Measurements from ENCODE around the gene NEUROG2. TPM values are rescaled to one million over a fixed set of nuclear protein-coding genes. Genes with fewer than 3 reads are reported as not detected.
A peak's percentile ranks its signal among the peaks of the same experiment; 100 is the strongest.
"Not testable (repeated sequence)": the region's sequence is repeated elsewhere in the genome, so short reads cannot be mapped to it uniquely, and the experiment has no call there.

NEUROG2 gene
- total RNA-seq, 2 experiments from 2014 or later, result 0.11 TPM; not detected in 1

DNA sequence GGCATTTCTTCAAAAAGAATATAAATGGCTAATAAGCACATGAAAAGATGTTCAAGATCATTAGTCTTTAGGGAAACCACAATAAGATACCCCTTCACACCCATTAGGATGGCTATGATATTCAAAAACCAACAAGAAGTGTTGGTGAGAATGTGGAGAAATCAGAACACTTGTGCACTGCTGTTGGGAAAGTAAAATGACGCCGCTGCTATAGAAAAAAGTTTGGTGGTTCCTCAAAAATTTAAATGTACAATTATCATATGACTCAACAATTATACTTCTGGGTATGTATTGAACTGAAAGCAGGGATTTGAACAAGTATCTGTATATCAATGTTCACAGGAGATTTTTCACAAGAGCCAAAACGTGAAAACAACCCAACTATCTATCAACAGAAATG, 29.4 kb upstream of the NEUROG2 start:
- no peak for ATAC-seq
- H3K4me3 Mint-ChIP-seq, result no peak overlapping the region

DNA sequence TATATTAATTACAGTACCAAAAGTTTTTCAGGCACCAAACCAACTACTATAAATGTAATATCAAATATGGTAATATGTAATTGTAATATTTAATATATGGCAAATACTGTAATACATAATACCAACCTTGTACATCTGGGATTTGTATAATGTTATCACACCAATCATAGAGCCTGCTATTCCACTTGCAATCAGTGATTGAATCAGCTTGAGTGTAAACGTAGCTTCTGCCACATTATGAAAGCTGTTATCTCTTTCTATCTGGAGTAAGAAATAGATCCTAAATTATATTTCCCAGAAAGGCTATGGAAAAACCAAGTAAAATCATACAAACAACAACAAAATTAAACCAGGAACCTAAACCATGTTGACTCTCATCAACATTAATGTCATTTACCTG, 24.7 kb upstream of the NEUROG2 start:
- H3K27me3 Mint-ChIP-seq, result no peaks in the 10 kb centered on the region
- ChIA-PET CTCF (interaction anchor here (0.8 to 1.2 kb wide), 4 partner anchors 9 to 222 kb away, joined by 3 to 6 read pairs (median 3); no protein-coding TSS in a partner anchor), POLR2A (no interaction called here)
- intact Hi-C loops (cut with DNase I, micrococcal nuclease), result no loop called here
- DNase-seq (no peak), ATAC-seq (no peak)
- H3K4me3 Mint-ChIP-seq, result no peak overlapping the region
- no peak overlapping the region for H3K27ac Mint-ChIP-seq
- H3K9me3 Mint-ChIP-seq (ENCODE audit: low read depth), result no peaks in the 10 kb centered on the region
- H3K36me3 Mint-ChIP-seq (ENCODE audit: low read depth), result peaks cover 10% of the 10 kb centered on the region
- H3K4me1 Mint-ChIP-seq, result no peaks in the 10 kb centered on the region

More for the DNA sequence above, 29.4 kb upstream of the NEUROG2 start:
- intact Hi-C loops (cut with DNase I, micrococcal nuclease), result no loop called here
- H3K27ac Mint-ChIP-seq, result no peak overlapping the region
- H3K9me3 Mint-ChIP-seq (ENCODE audit: low read depth), result no peaks in the 10 kb centered on the region
- no peaks in the 10 kb centered on the region for H3K4me1 Mint-ChIP-seq
- POLR2A ChIA-PET, result no interaction called here
- CTCF ChIA-PET, result no interaction called here
- DNase-seq, result no peak
- H3K27me3 Mint-ChIP-seq, result no peaks in the 10 kb centered on the region
- H3K36me3 Mint-ChIP-seq (ENCODE audit: low read depth), result peaks cover 4% of the 10 kb centered on the region

DNA sequence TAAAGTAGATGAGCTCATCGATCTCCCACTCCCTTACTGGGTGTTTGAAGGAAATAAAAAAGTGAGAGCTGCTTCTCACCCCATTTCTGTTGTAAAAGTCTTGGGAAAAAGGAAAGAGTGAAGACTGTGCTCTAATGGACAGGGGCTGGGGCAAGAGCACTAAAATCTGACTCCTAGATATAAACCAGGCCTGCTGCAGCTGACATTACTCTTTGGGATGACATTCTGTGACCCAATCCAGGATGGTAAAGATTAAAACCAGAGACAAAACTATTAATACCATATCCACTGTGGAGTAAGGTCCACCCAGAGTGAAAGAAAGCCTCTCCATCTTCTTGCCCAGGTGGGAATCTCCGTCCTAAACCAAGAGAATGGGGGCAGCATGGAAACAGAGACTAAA, 20.1 kb upstream of the NEUROG2 start:
- no peak for DNase-seq
- peaks cover 4% of the 10 kb centered on the region for H3K27me3 Mint-ChIP-seq
- H3K27ac Mint-ChIP-seq, result no peak overlapping the region
- no peak for ATAC-seq
- no peaks in the 10 kb centered on the region for H3K4me1 Mint-ChIP-seq
- ChIA-PET POLR2A (no interaction called here), CTCF (interaction anchor here (0.6 to 3.7 kb wide), 2 partner anchors 12 to 73 kb away, joined by 3 to 20 read pairs; no protein-coding TSS in a partner anchor)
- H3K4me3 Mint-ChIP-seq, result no peak overlapping the region
- peaks cover 8% of the 10 kb centered on the region for H3K36me3 Mint-ChIP-seq (ENCODE audit: low read depth)
- no peaks in the 10 kb centered on the region for H3K9me3 Mint-ChIP-seq (ENCODE audit: low read depth)
- intact Hi-C loops (cut with DNase I, micrococcal nuclease), result no loop called here

DNA sequence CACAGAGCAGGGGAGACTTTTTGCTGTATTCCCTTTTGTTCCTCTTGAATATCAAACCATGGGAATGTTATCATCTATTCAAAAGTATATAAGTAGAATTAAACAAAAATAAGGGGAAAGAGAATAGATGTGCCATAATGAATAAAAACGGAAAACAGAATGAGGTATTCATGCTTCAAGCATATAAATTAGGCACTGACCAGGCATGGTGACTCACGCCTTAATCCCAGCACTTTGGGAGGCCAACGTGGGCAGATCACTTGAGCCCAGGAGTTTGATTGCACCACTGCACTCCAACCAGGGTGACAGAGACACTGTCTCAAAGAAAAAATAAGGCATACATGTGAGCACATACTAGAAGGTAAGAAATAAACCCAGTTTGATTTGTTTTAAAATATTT, 16.3 kb upstream of the NEUROG2 start:
- Mint-ChIP-seq H3K9me3 (ENCODE audit: low read depth) (no peaks in the 10 kb centered on the region), H3K27ac (no peak overlapping the region), H3K4me1 (no peaks in the 10 kb centered on the region), H3K4me3 (no peak overlapping the region), H3K27me3 (peaks cover 10% of the 10 kb centered on the region), H3K36me3 (ENCODE audit: low read depth) (no peaks in the 10 kb centered on the region)
- POLR2A ChIA-PET, result no interaction called here
- intact Hi-C loops (cut with DNase I, micrococcal nuclease), result no loop called here
- ATAC-seq, result no peak
- CTCF ChIA-PET, result interaction anchor here (0.8 to 1.4 kb wide), 4 partner anchors 8 to 419 kb away, joined by 3 to 6 read pairs (median 4); no protein-coding TSS in a partner anchor
- DNase-seq, result no peak

DNA sequence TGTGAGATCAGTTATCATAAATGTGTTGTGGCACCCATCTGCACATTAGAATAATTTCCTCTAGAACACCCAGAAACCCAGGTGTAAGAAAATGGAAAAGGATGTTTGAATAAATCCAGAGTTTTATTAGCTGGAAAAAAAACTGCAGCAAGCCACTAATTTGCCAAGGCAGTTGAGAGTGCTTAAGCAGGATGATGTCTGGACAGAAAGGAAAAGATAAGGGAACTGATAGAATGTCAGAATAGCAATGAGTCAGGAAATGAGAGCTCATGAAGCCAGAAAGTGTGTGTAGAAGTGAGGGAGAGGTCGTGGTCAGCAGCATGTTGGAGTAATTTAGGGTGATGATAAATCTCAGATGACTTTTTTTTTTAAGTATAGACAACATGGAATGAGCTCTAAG, 15.2 kb upstream of the NEUROG2 start:
- ATAC-seq (no peak), DNase-seq (no peak)
- CTCF ChIA-PET, result interaction anchor here (0.8 to 1.4 kb wide), 3 partner anchors 9 to 430 kb away, joined by 3 to 6 read pairs (median 3); no protein-coding TSS in a partner anchor
- H3K27ac Mint-ChIP-seq, result no peak overlapping the region
- POLR2A ChIA-PET, result no interaction called here
- no peak overlapping the region for H3K4me3 Mint-ChIP-seq
- no peaks in the 10 kb centered on the region for H3K36me3 Mint-ChIP-seq (ENCODE audit: low read depth)
- peaks cover 10% of the 10 kb centered on the region for H3K27me3 Mint-ChIP-seq
- no peaks in the 10 kb centered on the region for H3K4me1 Mint-ChIP-seq
- intact Hi-C loops (cut with DNase I, micrococcal nuclease), result no loop called here
- no peaks in the 10 kb centered on the region for H3K9me3 Mint-ChIP-seq (ENCODE audit: low read depth)

DNA sequence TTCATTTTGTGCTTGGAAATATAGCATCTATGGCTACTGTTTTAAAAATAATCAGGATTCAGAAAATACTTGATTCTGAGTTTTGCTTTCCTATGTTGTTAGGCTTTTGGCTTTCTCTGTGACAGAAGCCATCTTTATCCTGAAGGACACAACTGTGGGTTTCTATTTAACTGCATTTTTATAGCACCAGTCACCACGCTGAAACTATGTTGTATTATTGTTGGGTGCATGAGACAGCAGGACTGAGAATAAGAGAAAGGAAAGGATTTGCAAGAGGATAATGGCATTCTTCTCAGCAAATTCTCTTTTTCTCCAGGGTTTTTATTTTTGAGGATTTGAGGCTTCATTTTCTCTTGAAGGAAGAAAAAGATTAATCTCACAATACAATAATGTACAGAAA, 10.1 kb upstream of the NEUROG2 start:
- Mint-ChIP-seq H3K36me3 (ENCODE audit: low read depth) (no peaks in the 10 kb centered on the region), H3K4me3 (no peak overlapping the region), H3K4me1 (peaks cover 15% of the 10 kb centered on the region), H3K27ac (no peak overlapping the region), H3K9me3 (ENCODE audit: low read depth) (no peaks in the 10 kb centered on the region), H3K27me3 (peaks cover 30% of the 10 kb centered on the region)
- no peak for DNase-seq
- intact Hi-C loops (cut with DNase I, micrococcal nuclease), result no loop called here
- ChIA-PET POLR2A (no interaction called here), CTCF (interaction anchor here (1.1 kb wide), 1 partner anchor 426 kb away, joined by 3 read pairs; no protein-coding TSS in a partner anchor)
- ATAC-seq, result no peak

DNA sequence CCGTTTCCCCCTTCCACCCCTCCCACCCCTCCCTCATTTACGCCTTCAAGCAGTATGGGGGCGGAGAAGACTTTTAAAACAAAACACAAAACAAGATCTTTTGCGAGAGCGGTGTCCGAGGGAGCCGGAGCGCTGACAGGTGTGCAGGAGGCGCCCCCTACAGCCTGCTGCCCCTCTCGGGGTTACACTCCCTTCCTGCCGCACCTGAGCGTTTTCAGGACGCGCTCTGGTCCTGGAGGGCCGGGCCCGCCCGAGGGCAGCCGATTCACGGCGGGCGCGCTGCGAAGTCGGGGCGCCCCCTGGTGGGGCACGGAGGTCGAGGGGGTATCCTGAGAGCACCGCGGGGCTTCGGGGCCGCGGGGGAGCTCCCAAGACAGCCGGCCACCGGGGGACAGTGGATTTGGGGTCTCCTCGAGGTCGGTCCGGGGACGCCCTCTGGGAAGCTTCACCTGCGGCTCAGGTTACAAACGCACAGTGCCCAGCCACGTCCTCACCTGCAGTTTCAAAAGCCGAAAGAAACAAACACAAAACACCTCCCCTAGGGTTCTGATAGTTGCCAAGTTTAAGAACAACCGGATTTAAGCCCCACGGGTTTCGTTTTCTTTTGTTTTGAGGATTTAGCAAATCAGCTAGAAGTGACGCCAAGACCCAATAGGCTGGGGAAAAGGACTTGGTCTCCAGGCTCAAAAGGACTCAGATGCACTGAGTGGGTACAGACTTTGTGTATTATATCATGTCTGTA, 8.0 kb upstream of the NEUROG2 start:
- peak; percentile 92 for ATAC-seq
- Mint-ChIP-seq H3K4me1 (peaks cover 22% of the 10 kb centered on the region), H3K4me3 (peak overlapping the region; percentile 72), H3K36me3 (ENCODE audit: low read depth) (no peaks in the 10 kb centered on the region), H3K27me3 (peaks cover 47% of the 10 kb centered on the region), H3K9me3 (ENCODE audit: low read depth) (no peaks in the 10 kb centered on the region), H3K27ac (no peak overlapping the region)
- peak; percentile 89 for DNase-seq
- CTCF ChIA-PET, result interaction anchor here (0.6 to 4.4 kb wide), 26 partner anchors 9 to 1041 kb away, joined by 3 to 34 read pairs (median 4); no protein-coding TSS in a partner anchor
- intact Hi-C loops (cut with DNase I, micrococcal nuclease), result loop anchor here (1.0 to 5.0 kb wide), 17 partner anchors 9 to 1902 kb away; partner anchors contain the start of genes AP1AR (in 2 of the 2), FAM241A (in 1 of the 2) and PITX2 (in 1 of the 2)
- POLR2A ChIA-PET, result no interaction called here

DNA sequence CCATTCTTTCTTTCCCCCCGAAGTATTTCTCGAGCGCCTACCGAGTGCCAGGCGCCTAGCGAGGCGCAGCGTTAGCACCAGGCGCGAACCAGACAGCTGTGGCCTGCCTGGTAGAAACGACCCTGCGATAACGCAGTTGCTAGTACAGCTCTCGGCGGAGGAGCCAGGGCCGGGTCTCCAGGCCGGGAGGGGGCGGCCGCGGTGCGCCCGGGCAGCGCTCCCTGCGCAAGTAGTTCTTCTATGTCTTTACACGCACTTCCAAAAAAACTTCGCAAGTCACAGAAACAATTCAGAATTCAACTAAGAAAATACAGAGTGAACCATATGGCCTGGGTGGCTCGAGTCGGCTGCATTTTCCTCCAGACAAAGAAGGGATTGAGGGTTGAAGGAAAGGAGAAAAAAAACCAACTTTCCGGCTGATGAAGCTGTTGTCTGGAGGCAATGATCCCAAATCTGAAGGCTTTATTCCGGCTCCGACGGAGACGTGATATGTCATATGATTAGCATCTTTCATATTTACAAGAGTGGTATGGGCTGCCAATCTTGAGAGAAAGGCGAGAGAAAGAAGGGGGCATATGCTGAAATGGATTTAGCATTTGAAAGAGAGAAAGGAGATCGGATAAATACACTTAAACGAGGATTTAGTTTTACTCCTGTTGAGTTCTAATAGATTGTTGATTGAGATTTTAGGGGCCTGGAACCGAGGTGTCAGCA, 7.2 kb upstream of the NEUROG2 start:
- ChIA-PET POLR2A (interaction anchor here (1.8 kb wide), 1 partner anchor 13 kb away, joined by 5 read pairs; no protein-coding TSS in a partner anchor), CTCF (interaction anchor here (0.6 to 4.4 kb wide), 16 partner anchors 9 to 1041 kb away, joined by 3 to 34 read pairs (median 4); no protein-coding TSS in a partner anchor)
- peak; percentile 71 for DNase-seq
- Mint-ChIP-seq H3K27ac (no peak overlapping the region), H3K36me3 (ENCODE audit: low read depth) (no peaks in the 10 kb centered on the region), H3K4me3 (peak overlapping the region; percentile 72), H3K9me3 (ENCODE audit: low read depth) (no peaks in the 10 kb centered on the region), H3K27me3 (peaks cover 54% of the 10 kb centered on the region), H3K4me1 (peaks cover 23% of the 10 kb centered on the region)
- ATAC-seq, result peak; percentile 48
- intact Hi-C loops (cut with DNase I, micrococcal nuclease), result loop anchor here (1.0 to 5.0 kb wide), 14 partner anchors 8 to 1901 kb away; partner anchors contain the start of genes AP1AR (in 1 of the 2), FAM241A (in 1 of the 2) and PITX2 (in 1 of the 2)

DNA sequence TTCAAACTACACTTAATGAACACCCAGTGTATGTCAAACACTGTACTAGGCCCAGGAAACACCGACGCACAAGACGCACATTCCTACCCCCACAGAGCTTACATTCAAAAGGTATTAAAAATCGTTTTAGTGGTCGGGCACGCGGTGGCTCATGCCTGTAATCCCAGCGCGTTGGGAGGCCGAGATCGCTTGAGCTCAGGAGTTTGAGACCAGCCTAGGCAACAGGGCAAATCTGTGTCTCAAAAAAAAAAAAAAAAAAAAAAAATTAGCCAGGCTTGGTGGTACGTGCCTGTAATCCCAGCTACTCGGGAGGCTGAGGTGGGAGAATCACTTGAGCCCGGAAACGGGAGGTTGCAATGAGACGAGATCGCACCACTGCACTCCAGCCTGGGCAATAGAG, 6.5 kb upstream of the NEUROG2 start:
- not testable (repeated sequence) for H3K36me3 Mint-ChIP-seq (ENCODE audit: low read depth); ATAC-seq; H3K9me3 Mint-ChIP-seq (ENCODE audit: low read depth); H3K27ac Mint-ChIP-seq
- ChIA-PET CTCF (interaction anchor here (0.6 to 4.4 kb wide), 6 partner anchors 11 to 213 kb away, joined by 3 to 34 read pairs (median 4); no protein-coding TSS in a partner anchor), POLR2A (interaction anchor here (1.8 kb wide), 1 partner anchor 12 kb away, joined by 5 read pairs; no protein-coding TSS in a partner anchor)
- Mint-ChIP-seq H3K4me1 (peaks cover 30% of the 10 kb centered on the region), H3K27me3 (peaks cover 60% of the 10 kb centered on the region), H3K4me3 (peak overlapping the region; percentile 72)
- intact Hi-C loops (cut with DNase I, micrococcal nuclease), result loop anchor here (2.0 to 5.0 kb wide), 10 partner anchors 14 to 1900 kb away; partner anchors contain the start of genes AP1AR (in 1 of the 2), FAM241A (in 1 of the 2) and PITX2 (in 1 of the 2)
- peak; percentile 12 for DNase-seq

DNA sequence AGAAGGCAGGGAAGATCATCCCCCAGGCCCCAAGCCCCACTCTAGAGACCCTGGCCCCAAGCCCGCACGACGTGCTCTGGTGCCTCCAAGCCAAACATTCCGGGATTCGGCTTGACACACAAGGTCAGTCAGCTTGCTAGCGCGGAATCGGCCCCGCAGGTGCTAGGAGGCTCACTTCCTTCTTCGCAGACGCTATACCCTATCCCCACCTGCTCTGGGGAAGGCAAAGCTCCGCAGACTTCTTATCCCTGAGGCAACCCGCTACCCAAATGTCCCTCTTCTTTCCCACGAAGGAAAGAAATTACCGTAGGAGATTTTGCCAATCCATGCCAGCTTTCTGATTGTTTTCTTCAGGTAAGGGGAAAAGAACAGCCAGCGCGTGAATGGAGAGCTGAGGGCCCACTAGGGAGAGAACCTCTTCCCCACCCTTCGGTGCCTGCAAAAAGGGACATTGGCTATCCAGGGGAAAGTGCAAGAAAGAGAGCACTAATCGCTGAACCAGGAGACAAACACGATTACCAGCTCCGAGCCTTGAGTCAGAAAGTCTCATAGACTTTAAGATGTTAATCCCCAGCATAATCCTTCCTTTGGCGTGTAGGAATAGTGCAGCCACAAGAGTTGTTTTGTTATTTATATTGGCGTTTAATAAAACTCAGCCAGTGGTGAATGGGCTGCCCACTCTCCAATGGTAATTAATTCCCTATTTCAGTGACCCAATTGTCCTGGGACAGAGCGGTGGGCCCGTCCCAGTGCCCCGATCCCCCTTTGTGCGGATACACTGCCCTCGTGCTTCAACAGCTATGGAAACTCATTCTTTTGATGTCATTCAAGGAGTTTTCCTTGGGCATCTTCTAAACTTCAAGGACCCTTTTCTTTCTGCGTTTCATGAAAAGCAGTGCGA, 5.4 kb upstream of the NEUROG2 start:
- peak; percentile 13 for DNase-seq
- intact Hi-C loops (cut with DNase I, micrococcal nuclease), result loop anchor here (2.0 to 5.0 kb wide), 10 partner anchors 13 to 1899 kb away; partner anchors contain the start of genes AP1AR (in 1 of the 2), FAM241A (in 1 of the 2) and PITX2 (in 1 of the 2)

More for the DNA sequence above, 5.4 kb upstream of the NEUROG2 start:
- no peaks in the 10 kb centered on the region for H3K36me3 Mint-ChIP-seq (ENCODE audit: low read depth)
- ATAC-seq, result no peak
- no peaks in the 10 kb centered on the region for H3K9me3 Mint-ChIP-seq (ENCODE audit: low read depth)
- H3K27me3 Mint-ChIP-seq, result peaks cover 67% of the 10 kb centered on the region
- no peak overlapping the region for H3K27ac Mint-ChIP-seq
- H3K4me3 Mint-ChIP-seq, result peak overlapping the region; percentile 32
- peaks cover 39% of the 10 kb centered on the region for H3K4me1 Mint-ChIP-seq
- ChIA-PET CTCF (interaction anchor here (0.5 to 4.4 kb wide), 4 partner anchors 10 to 192 kb away, joined by 3 to 34 read pairs (median 16); no protein-coding TSS in a partner anchor), POLR2A (interaction anchor here (0.6 to 1.8 kb wide), 2 partner anchors 11 to 19 kb away, joined by 3 to 5 read pairs; no protein-coding TSS in a partner anchor)
